C4-2B (cell line): ENCODE measurements around the gene PTPN23.

Experiments
- CTCF ChIP-seq: fragments of 450-650 bp; conservative IDR thresholded peaks from 2 replicates; pipeline ENCODE4 v1.5.1; 2017; ENCODE audit warnings: mild to moderate bottlenecking
- ZFX ChIP-seq: fragments of 450-650 bp; IDR thresholded peaks from 2 replicates; pipeline ENCODE4 v1.6.1; 2017

GRCh38 chr3:47408839-47409229, 28.0 kb downstream of the PTPN23 start:
- TF ChIP-seq CTCF (no peak), ZFX (no peak)
